SK-N-SH treated with all-trans-retinoic acid at 6 μM for 48 hours (cell line): ENCODE data around the gene NAV3.

Experiments
- ATAC-seq: fragments of 200-7000 bp; cut with Tn5 transposase; 3 replicates; pipeline ENCODE4 v1.9.1; 2020; ENCODE audit warnings: mild to moderate bottlenecking, moderate library complexity
- ARNTL ChIP-seq: fragments of 450-650 bp; formaldehyde crosslinking; IDR thresholded peaks from 2 replicates; pipeline ENCODE4 v1.5.0; 2020; ENCODE audit warnings: low read depth, mild to moderate bottlenecking, moderate library complexity, borderline replicate concordance
- BACH2 ChIP-seq: fragments of 250-450 bp; sonication (Bioruptor Pico); IDR thresholded peaks from 2 replicates; pipeline ENCODE4 v1.9.0; 2021; ENCODE audit warnings: mild to moderate bottlenecking, borderline replicate concordance
- CSDC2 ChIP-seq: fragments of 250-450 bp; sonication (Bioruptor Pico); IDR thresholded peaks from 2 replicates; pipeline ENCODE4 v1.5.0; 2020; ENCODE audit warnings: mild to moderate bottlenecking, moderate library complexity
- CSRNP3 ChIP-seq: fragments of 250-450 bp; sonication (Bioruptor Pico); IDR thresholded peaks from 2 replicates; pipeline ENCODE4 v1.5.1; 2021; ENCODE audit warnings: mild to moderate bottlenecking, moderate library complexity
- ESRRG ChIP-seq: fragments of 250-450 bp; sonication (Bioruptor Pico); IDR thresholded peaks from 2 replicates; pipeline ENCODE4 v1.6.1; 2021; ENCODE audit warnings: mild to moderate bottlenecking
- GLIS3 ChIP-seq: fragments of 250-450 bp; sonication (Bioruptor Pico); IDR thresholded peaks from 2 replicates; pipeline ENCODE4 v1.5.0; 2020; ENCODE audit warnings: mild to moderate bottlenecking, moderate library complexity
- ISL1 ChIP-seq: fragments of 250-450 bp; sonication (Bioruptor Pico); IDR thresholded peaks from 2 replicates; pipeline ENCODE4 v2.1.2; 2022; ENCODE audit warnings: mild to moderate bottlenecking, moderate library complexity
- OSR1 ChIP-seq: fragments of 250-450 bp; sonication (Bioruptor Pico); IDR thresholded peaks from 2 replicates; pipeline ENCODE4 v1.8.0; 2022; ENCODE audit warnings: moderate library complexity, mild to moderate bottlenecking, inconsistent platforms
- PATZ1 ChIP-seq: fragments of 250-450 bp; sonication (Bioruptor Pico); IDR thresholded peaks from 2 replicates; pipeline ENCODE4 v1.8.0; 2020; ENCODE audit warnings: mild to moderate bottlenecking, moderate library complexity, borderline replicate concordance
- POU6F1 ChIP-seq: fragments of 250-450 bp; sonication (Bioruptor Pico); IDR thresholded peaks from 2 replicates; pipeline ENCODE4 v1.8.0; 2021; ENCODE audit warnings: low read depth, mild to moderate bottlenecking, moderate library complexity, borderline replicate concordance
- PPARA ChIP-seq: fragments of 250-450 bp; sonication (Bioruptor Pico); IDR thresholded peaks from 2 replicates; pipeline ENCODE4 v1.5.0; 2020; ENCODE audit warnings: mild to moderate bottlenecking, borderline replicate concordance
- RARB ChIP-seq: fragments of 250-450 bp; sonication (Bioruptor Pico); IDR thresholded peaks from 2 replicates; pipeline ENCODE4 v1.8.0; 2021; ENCODE audit warnings: mild to moderate bottlenecking, moderate library complexity
- SNAI2 ChIP-seq: fragments of 250-450 bp; sonication (Bioruptor Pico); IDR thresholded peaks from 2 replicates; pipeline ENCODE4 v1.5.0; 2020; ENCODE audit warnings: mild to moderate bottlenecking, moderate library complexity
- TCF4 ChIP-seq: fragments of 250-450 bp; sonication (Bioruptor Pico); IDR thresholded peaks from 2 replicates; pipeline ENCODE4 v1.8.0; 2021; ENCODE audit warnings: mild to moderate bottlenecking, moderate library complexity, borderline replicate concordance
- TOX ChIP-seq: fragments of 250-450 bp; sonication (Bioruptor Pico); IDR thresholded peaks from 2 replicates; pipeline ENCODE4 v1.8.0; 2021; ENCODE audit warnings: mild to moderate bottlenecking, moderate library complexity, borderline replicate concordance
- TSHZ2 ChIP-seq: fragments of 250-450 bp; sonication (Bioruptor Pico); IDR thresholded peaks from 2 replicates; pipeline ENCODE4 v1.5.0; 2020; ENCODE audit warnings: mild to moderate bottlenecking, moderate library complexity
- ZFP3 ChIP-seq: fragments of 250-450 bp; sonication (Bioruptor Pico); IDR thresholded peaks from 2 replicates; pipeline ENCODE4 v1.5.0; 2020; ENCODE audit warnings: mild to moderate bottlenecking, moderate library complexity
- ZNF565 ChIP-seq: fragments of 450-650 bp; formaldehyde crosslinking; conservative IDR thresholded peaks from 2 replicates; pipeline ENCODE4 v1.5.0; 2020; ENCODE audit warnings: low read depth, mild to moderate bottlenecking, moderate library complexity
- ZNF70 ChIP-seq: fragments of 450-650 bp; formaldehyde crosslinking; IDR thresholded peaks from 2 replicates; pipeline ENCODE4 v1.5.0; 2020; ENCODE audit warnings: mild to moderate bottlenecking, moderate library complexity
- ZNF8 ChIP-seq: fragments of 450-650 bp; formaldehyde crosslinking; IDR thresholded peaks from 2 replicates; pipeline ENCODE4 v1.5.0; 2020; ENCODE audit warnings: mild to moderate bottlenecking, moderate library complexity

NAV3 gene

GRCh38 chr12:78210894-78211302 lies 380.2 kb downstream of the NAV3 start:
- no peak for ATAC-seq
- TF ChIP-seq ZFP3 (CRISPR knock-in tag), result no peak
- no peak for TF ChIP-seq ZNF8 (CRISPR knock-in tag)
- no peak for TF ChIP-seq TSHZ2 (CRISPR knock-in tag)
- no peak for TF ChIP-seq CSRNP3 (CRISPR knock-in tag)
- no peak for TF ChIP-seq ESRRG (CRISPR knock-in tag)
- no peak for TF ChIP-seq ZNF70 (CRISPR knock-in tag)

- no peak for TF ChIP-seq ARNTL (CRISPR knock-in tag)
- no peak for TF ChIP-seq ZNF565 (CRISPR knock-in tag)
- no peak for ATAC-seq
Measured at GRCh38 chr12:78220811-78221210, 390.1 kb downstream of the NAV3 start.

- no peak for ATAC-seq
- TF ChIP-seq TSHZ2 (CRISPR knock-in tag), result no peak
- no peak for TF ChIP-seq ARNTL (CRISPR knock-in tag)
- no peak for TF ChIP-seq CSDC2 (CRISPR knock-in tag)
- TF ChIP-seq ZNF565 (CRISPR knock-in tag), result no peak
- TF ChIP-seq ZNF70 (CRISPR knock-in tag), result no peak
- TF ChIP-seq PPARA (CRISPR knock-in tag), result no peak
- no peak for TF ChIP-seq TCF4
Measured at GRCh38 chr12:78224154-78224553, 393.5 kb downstream of the NAV3 start.

- ATAC-seq, result no peak
- no peak for TF ChIP-seq ZNF8 (CRISPR knock-in tag)
- TF ChIP-seq POU6F1 (CRISPR knock-in tag), result no peak
- no peak for TF ChIP-seq TOX (CRISPR knock-in tag)
- no peak for TF ChIP-seq BACH2 (CRISPR knock-in tag)
- no peak for TF ChIP-seq ISL1 (CRISPR knock-in tag)
- no peak for TF ChIP-seq RARB (CRISPR knock-in tag)
- TF ChIP-seq SNAI2 (CRISPR knock-in tag), result no peak
- TF ChIP-seq ZNF70 (CRISPR knock-in tag), result no peak
- no peak for TF ChIP-seq PATZ1 (CRISPR knock-in tag)
- TF ChIP-seq TSHZ2 (CRISPR knock-in tag), result no peak
- TF ChIP-seq ZFP3 (CRISPR knock-in tag), result no peak
- no peak for TF ChIP-seq ARNTL (CRISPR knock-in tag)
- TF ChIP-seq CSDC2 (CRISPR knock-in tag), result no peak
- no peak for TF ChIP-seq ESRRG (CRISPR knock-in tag)
- TF ChIP-seq ZNF565 (CRISPR knock-in tag), result no peak
- TF ChIP-seq CSRNP3 (CRISPR knock-in tag), result no peak
- no peak for TF ChIP-seq GLIS3 (CRISPR knock-in tag)
- no peak for TF ChIP-seq OSR1 (CRISPR knock-in tag)
- no peak for TF ChIP-seq TCF4
Measured at GRCh38 chr12:78226763-78227162, 396.1 kb downstream of the NAV3 start.
